CD4-positive, alpha-beta T cell treated with Interleukin-1 beta for 1 hour (primary cell): ENCODE data around the gene TRIAP1.
"Not testable (repeated sequence)": the region's sequence is repeated elsewhere in the genome, so short reads cannot be mapped to it uniquely, and the experiment has no call there.

Experiments
- DNase-seq, 2 donors: peaks; one replicate each; pipeline ENCODE4 v3.0.0-alpha.2; 2020 to 2022

The TRIAP1 gene

DNA sequence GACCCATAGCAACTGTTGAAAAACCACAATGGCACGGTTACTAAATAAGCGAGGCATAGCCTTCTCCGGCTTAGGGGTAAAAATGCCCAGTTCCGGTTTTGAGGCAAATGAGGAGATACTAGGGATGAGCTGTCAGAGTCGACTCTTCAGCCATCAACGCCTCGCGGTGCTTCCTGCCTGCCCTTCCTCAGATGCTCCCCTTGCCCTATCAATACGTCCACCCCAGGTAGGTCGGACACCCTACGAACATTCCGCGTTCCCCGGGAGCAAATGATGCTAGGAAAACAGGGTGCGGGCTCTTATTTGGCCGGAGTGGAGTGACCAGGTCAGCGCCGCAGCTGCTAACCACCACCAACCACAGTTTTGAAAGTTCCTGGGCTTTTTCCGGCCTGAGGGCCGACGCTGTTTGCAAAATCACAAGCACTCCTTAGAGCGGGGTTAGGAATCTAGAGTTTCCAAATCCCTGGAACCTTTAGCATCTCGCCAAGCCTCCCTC, 22.2 kb upstream of the TRIAP1 start:
- peak; percentile 24 to 31 for DNase-seq

GRCh38 chr12:120467439-120467838, 21.3 kb upstream of the TRIAP1 start:
- DNase-seq: no peak

DNA sequence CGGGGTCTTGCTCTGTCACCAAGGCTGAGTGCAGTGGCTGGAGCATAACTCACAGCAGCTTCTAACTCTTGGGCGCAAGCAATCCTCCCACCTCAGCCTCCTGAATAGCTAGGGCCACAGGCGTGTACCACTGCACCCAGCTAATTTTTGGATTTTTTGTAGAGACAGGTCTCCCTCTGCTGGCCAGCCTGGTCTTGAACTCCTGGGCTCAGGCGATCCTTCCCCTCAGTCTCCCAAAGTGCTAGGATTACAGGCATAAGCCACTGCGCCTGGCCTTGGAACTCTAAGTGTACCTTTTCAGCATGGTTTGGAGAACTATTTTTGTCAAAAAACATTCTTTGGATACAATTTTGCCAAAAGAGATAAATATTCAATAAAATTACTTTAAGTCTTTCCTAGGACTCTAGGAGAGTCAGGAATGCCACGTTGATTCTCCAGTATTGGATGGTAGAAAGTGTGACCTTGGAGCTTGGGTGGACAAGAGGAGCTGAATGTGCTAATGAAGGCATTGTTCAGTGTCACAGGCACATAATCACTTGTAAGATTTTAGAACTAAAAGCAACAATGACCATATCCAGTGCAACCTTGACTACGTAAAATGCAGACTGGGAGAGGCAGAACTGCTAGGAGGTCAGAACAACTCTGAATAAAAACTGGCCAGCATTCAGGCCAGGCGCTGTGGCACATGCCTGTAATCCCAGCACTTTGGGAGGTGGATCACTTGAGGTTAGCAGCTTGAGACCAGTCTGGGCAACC, 20.6 kb upstream of the TRIAP1 start:
- peak; percentile 55 to 63 for DNase-seq

DNA sequence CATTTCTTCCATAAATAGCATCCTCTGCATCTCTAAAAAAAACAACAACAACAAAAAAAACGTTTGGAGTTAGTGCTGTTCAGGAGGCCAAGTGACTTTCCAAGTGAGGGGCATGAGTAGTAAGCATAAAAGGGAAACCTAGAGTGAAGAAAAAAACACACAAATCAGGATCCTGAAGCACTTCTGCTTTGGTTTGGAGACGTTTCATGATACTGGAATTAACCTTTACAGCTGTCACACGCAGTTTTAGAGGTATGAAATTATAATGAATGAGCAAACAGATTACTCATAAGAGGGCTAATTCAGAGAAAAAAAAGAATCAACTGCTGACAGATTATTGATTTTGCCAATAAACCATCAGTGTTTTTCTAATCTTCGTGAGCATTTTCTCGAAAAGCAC, 19.6 kb upstream of the TRIAP1 start:
- DNase-seq: no peak

DNA sequence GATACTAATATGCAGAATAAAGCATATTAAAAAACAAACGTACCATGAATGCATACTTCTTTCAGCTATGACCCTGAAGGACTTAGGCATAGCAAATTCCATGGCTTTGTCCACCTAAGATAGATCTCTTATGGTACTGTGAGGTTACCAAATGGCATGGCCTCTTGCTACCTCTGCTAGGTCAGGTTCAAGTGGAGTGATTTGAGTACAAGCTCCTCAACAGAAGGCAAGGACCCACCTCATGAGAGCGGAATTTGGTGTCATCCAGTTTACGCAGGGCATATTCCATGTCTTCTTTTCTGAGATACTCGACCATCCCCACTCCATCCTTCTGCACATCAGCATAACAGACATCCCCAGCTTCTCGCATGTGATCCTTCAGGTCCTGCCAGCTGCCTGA, 17.5 kb upstream of the TRIAP1 start:
- DNase-seq: no peak

DNA sequence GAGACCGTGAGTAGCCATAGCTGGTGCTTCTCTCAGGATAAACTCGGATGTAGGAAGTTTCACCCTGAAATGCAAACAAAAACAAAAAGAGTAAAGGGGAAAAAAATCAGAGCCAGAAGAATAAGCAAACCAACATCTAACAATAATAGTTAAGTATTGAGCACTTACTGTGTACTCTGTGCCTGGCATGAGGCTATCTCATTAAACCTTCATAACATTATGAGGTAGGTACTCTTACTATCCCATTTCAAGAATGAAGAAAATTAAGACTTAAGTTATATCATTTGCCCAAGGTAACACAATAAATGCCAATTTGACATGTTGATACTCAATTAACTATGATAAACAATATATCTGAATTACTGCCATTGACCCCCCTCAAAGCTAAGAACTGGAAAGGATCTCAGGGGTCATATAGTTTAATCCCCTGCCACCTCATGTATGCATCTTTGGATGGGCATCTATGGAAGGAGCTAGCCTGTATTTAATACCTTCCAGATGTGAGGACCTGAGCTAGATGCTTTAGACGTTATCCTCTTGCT, 16.0 kb upstream of the TRIAP1 start:
- no peak for DNase-seq

DNA sequence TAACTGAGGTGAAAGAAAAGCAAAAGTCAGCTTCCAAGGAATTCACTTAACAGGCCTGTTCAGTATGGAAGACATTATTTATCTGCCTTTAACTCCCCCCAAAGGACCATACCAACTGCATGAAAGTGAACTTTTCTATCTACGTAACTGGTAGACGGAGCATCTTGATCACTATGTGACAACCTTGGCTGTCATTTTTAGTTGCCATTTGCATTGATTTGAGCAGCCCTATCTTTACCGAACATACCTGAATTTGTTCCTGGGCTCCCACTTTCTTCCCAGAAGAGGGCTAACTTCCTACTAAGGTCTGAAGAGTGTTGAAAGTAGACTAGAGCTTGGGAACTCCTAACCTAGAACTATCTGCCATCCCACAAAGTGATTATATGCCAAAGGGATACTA, 14.0 kb upstream of the TRIAP1 start:
- no peak for DNase-seq

- DNase-seq: peak in 1 of 2 donors; percentile 20
These were observed 10.9 kb upstream of the TRIAP1 start for GRCh38 chr12:120457133-120457532.

DNA sequence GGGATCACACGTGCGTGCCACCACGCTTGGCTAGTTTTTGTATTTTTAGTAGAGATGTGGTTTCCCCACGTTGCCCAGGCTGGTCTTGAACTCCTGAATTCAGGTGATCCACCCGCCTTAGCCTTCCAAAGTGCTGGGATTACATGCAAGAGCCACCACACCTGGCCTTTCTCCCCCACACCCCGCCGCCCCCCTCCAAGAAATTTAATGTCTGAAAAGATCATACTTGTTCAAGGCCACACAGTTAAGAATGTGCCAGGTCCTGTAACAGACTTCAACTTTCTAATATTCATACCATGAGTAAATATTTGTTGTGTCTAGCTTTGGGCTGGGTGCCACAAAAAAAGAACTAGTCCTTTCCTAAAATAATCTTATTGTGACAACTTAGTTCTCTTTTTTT, 9.1 kb upstream of the TRIAP1 start:
- no peak for DNase-seq

- peak; percentile 23 to 56 for DNase-seq
These were observed 7.8 kb upstream of the TRIAP1 start for GRCh38 chr12:120453977-120454376.

- no peak for DNase-seq
These were observed 7.0 kb upstream of the TRIAP1 start for GRCh38 chr12:120453060-120453750.

- not testable (repeated sequence) for DNase-seq
These were observed 6.3 kb upstream of the TRIAP1 start for GRCh38 chr12:120452524-120452923.

GRCh38 chr12:120447992-120448391, 1.8 kb upstream of the TRIAP1 start:
- no peak for DNase-seq

GRCh38 chr12:120446844-120447178, 627 bp upstream of the TRIAP1 start:
- DNase-seq: not testable (repeated sequence)

DNA sequence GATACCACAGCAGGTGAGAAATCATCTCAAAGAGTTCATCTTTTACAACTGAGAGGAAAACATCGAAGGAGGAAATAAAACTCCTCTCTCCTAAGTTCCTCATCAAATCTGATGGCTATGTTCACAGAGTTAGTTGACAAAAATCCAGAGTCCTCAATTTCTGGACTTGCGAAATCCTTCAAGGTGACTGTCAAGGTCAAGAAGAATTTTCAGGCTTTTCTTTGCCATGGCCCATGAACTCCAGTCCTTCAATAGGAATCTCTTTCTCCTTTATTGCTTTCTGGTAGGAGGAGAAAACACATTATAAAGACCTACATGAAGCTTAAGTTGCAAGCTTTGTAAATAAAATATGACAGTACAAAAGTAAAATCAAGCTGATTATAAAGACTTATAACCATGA, 1.5 kb downstream of the TRIAP1 start:
- no peak for DNase-seq

DNA sequence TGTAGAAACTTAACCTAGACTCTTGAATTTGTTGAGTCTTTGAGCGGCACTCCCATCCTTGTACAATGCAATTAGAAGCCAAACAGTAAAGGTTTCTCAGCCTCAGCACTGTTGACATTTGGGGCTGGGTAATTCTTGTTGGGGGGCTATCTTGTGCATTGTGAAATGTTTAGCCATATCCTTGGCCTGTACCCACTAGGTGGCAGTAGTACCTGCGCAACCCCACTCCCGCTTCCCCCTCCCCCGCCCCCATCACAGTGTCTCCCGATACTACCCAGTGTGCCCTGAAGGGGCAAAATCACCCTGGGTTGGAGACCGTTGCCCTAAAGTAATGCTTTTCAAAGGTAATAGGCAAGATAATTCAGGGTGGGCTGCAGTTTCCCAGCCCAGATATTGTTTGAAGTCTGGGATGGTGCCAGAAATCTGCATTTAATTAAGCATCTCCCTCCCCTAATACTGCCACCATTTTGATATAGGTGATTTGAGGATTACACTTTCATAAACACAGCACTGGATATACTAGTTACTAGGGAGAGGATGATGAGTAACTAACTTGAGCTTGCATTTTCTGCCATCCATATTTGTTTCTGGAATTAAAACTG, 6.4 kb downstream of the TRIAP1 start:
- DNase-seq: peak; percentile 82 to 83

- DNase-seq: no peak
These were observed 7.5 kb downstream of the TRIAP1 start for GRCh38 chr12:120438495-120439198.

DNA sequence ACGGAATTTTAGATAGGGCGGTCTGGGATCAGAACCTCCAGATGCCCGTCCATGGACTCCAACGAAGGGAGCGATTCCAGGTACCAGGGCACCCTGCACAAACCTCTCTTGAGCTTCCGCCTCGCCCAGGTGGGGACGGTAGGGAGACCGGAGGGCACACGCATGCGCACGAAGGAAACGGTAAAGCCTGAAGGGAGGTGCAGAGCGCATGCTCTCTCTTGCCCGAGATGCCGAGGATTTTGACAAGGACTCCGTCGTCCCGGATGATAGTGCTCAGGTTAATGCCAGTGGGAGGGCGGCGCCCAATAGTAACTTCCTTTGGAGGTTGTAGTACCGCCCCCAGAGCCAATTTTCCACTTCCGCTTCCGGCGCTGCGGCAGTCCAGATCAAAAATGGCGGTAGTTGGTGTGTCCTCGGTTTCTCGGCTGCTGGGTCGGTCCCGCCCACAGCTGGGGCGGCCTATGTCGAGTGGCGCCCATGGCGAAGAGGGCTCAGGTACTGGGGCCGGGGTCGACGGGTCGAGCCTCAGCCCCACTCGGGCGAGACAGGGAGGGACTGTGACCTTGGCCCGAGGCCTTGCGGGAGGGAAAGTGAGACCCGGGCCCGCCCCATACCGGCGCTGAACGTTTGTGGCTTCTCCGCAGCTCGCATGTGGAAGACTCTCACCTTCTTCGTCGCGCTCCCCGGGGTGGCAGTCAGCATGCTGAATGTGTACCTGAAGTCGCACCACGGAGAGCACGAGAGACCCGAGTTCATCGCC, 8.3 kb downstream of the TRIAP1 start, which contains the start of gene COX6A1:
Gene COX6A1 (plus strand): TSS at position 379 of the 760 bp plus-strand sequence. CDS start 14 bp downstream, at position 393.
- peak; percentile 99 for DNase-seq

DNA sequence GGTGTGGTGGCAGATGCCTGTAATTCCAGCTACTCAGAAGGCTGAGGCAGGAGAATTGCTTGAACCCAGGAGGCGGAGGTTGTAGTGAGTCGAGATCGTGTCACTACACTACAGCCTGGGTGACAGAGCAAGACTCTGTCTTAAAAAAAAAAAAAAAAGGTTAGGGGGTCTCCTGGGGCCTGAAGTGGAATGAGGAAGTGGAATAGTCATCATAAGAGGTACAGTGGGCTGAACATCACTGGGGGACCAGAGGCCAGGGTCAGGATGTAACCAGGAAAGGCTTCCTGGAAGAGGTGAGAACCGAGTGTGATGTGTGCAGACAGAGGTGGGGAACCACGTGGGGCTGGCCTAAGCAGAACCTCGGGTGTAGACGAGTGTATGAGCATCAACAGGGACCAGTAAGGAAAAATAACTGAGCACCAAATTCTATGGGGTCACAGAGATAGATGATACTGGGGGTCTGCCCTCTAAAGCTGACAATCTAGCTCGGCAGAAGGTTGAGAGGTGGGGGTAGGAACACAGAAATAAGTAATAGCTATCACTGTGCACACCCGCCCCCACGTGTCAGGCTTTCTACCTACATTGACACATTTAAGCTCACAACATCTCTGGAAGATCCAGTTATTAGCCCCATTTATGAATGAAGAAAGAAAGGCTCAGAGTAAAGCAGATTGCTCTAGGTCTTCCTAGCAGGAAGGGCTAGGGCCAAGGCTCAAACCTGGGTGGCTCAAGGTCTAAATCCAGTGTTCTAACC, 13.2 kb downstream of the TRIAP1 start:
- DNase-seq: no peak

- DNase-seq: no peak
These were observed 16.8 kb downstream of the TRIAP1 start for GRCh38 chr12:120429368-120429767.

DNA sequence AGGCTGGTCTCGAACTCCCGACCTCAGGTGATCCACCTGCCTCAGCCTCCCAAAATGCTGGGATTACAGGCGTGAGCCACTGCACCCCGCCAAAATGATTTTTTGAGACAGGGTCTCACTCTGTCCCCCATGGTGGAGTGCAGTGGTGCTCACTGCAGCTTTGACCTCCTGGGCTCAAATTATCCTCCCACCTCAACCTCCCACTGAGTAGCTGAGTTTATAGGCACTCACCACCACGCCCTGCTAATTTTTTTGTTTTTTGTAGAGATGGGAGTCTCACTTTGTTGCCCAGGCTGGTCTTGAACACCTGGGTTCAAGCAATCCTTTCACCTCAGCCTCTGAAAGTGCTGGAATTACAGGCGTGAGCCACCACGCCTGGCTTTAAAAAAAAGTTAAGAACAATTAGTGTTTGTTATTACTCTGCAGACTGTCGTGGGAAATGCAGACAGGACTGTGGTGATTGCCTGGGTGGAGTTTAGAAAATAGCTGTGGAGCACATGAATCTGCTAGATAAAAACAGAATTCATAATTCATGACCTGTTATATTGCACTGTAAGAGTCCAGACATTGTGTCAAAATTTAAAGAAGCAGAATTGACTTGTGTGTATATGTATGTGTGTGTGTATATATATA, 17.5 kb downstream of the TRIAP1 start:
- no peak for DNase-seq
